Hindlimb muscle (tissue), 1 donor: ENCODE measurements around the gene SLC16A3. TPM values are rescaled to one million over a fixed set of nuclear protein-coding genes. Genes with fewer than 3 reads are reported as not detected.

Experiments used
- DNase-seq: peaks from one replicate; pipeline ENCODE4 v3.0.0-alpha.2; 2013
- polyA plus RNA-seq: library from polyadenylated mRNA; unstranded; fragments of 120-200 nt; gene quantifications from one replicate; pipeline ENCODE4 v1.2.1, GENCODE V29; 2013; ENCODE audit not compliant: insufficient read length

SLC16A3 gene
- polyA plus RNA-seq, 1 donor = 34.8 TPM

DNA sequence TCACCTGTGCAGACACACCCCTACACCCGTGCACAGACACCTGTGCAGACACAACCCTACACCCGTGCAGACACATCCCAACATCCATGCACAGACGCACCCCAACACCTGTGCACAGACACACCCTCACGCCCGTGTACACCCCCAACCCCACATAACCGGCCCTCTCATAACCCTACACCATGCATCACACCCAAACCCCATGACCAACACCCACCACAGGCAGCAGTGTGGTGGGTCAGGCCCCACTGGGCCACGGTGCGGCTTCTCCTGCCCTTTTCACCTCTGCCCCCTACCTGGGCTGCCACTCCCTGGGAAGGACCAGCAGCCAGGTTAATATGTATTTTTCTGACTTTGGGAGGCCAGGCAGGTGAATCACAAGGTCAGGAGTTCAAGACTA is 4.2 kb upstream of the SLC16A3 start:
- DNase-seq = no peak

DNA sequence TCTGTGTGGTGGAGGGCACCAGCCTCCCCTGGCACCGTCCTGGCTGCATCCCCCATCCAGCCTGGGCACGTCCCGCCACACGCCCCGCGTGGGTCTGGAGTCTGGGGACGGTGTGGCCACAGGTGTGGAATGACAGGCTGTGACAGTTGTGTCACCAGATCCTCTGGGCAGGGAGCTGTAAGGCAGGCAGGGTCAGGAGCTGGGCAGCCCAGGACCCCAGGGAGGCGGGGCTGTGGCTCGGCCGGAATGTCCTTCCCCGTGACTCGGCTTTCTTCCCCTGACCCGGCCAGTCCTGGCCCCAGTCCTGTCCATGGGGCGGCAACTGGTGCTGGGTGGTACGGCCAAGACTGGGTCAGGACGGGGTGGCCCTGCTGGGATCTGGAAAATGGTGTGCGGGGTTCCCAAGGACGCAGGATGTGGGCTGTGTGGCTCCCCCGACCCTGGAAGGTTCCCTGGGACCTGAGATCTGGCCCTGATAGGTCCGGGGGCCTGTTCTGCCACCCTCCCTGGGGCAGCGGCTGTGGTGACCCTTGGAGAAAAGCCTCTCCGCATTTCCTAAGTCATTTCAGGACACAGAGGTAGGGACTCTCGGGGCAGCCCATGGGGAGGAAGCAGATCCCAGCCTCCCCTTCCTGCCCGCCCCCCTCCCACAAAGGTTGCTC is 3.3 kb upstream of the SLC16A3 start:
- no peak for DNase-seq

DNA sequence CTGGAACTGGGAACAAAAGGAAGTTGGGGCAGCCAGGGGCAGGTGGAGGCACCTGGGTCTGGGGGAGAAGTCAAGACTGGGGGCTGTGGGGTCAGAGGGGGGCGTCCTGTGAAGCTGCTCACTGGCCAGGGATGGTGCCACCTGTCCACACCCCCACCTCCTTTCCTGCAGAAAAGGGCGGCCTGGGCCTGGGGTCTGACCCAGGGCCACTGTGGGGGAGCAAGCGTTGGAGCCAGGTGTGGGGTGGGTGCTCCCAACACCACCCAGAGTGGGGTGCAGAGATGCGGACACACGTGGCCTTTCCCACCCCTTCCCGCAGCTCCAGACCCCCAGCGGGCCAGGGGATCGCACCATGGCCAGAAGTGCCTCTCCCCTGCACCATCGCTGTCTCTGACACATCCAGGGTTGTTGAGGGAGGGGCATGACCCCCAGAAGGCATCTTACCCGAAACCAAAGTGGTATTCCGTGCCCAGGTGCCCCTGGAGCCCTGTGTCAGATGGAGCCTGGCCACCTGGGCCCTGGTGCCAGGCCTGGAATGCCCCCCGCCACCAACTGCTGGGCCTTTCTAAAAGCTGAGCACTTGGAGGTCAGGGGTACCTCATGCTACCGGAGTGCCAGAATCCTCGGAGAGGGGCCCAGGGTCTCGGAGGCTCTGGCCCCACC is 2.6 kb upstream of the SLC16A3 start:
- DNase-seq = no peak

DNA sequence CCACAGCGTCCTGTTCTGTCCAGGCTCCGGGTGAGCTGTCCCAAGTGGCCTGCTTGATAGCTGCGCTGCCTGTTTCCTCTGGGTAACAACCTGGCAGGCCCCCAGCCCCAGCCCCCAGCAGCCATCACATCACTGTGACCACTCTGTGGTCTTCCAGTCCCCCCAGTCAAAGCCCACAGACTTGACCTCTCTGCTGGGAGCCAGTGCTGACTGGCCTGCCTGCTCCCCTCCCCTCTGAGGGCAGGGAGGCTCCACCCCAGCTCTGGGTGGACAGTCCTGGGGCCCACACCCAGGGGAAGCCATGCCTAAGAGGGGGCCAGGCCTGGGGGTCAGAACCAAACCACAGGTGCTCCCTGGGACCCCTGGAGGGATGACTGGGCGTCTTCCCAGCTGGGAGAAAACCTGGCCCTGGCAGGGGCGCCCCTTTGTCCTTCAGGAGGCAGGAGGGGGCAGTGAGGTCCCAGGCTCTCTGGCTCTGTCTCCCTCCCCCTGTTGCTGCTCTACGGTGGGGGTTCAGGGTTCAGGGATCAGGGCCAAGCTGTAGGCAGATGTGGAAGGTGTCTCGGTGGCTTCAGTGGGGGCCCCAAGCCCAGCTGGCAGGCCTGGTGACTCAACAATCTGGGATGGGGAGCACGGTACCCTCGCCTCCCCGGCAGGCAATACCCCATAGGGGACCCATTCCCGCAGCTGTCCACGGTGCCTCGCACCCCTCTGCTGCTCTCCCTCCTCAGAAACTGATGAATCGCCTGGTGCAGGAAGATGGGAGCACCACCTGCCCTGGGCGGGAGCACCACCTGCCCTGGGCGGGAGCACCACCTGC is 1.8 kb upstream of the SLC16A3 start:
- DNase-seq = no peak

DNA sequence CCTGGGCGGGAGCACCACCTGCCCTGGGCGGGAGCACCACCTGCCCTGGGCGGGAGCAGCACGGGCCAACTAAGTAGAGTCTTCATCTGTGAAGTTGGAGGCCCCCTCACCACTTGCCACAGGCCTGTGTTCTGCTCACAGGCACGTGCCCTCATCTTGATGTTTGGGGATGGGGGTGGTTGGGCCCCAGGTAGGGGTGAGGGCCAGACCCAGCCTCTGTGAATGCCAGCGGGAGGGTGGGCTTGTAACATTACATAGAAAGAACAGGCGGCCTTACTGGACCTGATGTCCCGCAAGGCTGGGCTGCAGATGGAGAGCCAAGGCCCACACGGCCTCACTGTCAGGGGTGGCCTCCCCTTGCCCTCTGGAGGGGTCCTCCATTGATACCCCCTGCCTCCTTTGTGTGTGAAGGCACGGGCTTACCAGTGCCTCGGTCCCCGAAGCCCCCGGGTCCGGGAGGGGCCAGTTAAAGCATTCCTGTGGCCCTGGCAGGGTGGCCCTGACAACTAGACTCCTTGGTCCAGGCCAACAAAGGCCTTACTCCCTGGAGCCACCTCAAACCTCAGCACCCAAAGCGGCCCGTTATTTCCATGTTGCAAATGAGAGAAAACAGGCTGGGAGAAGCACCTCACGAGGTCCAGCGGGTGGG is 1.1 kb upstream of the SLC16A3 start:
- no peak for DNase-seq

DNA sequence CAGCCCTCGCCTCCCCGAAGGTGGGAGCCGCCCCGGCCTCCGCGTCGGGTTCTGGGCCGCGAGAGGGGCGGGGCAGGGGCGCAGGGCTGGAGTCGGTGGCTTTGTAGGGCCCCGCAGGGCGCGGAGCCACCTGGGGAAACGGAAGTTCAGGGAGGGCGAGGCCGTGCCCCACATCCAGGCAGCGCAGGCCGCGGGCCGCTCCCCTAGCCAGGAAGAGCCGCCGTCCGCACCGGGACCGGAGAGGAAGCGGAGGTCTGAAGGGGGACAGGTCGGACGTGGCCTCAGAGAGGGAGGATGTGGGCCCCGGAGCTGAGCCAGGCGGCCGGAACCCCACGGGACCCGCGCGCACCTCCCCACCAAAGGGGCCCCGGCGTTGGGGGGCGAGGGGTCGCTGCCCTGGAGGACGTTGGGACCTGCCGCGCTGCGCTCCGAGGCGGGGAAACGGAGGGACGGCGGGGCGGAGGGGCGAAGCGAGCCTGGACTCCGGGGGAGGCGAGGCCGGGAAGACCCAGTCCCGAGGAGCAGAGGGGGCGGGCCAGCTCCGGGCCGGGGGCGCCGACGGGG is 482 bp upstream of the SLC16A3 start:
- no peak for DNase-seq

DNA sequence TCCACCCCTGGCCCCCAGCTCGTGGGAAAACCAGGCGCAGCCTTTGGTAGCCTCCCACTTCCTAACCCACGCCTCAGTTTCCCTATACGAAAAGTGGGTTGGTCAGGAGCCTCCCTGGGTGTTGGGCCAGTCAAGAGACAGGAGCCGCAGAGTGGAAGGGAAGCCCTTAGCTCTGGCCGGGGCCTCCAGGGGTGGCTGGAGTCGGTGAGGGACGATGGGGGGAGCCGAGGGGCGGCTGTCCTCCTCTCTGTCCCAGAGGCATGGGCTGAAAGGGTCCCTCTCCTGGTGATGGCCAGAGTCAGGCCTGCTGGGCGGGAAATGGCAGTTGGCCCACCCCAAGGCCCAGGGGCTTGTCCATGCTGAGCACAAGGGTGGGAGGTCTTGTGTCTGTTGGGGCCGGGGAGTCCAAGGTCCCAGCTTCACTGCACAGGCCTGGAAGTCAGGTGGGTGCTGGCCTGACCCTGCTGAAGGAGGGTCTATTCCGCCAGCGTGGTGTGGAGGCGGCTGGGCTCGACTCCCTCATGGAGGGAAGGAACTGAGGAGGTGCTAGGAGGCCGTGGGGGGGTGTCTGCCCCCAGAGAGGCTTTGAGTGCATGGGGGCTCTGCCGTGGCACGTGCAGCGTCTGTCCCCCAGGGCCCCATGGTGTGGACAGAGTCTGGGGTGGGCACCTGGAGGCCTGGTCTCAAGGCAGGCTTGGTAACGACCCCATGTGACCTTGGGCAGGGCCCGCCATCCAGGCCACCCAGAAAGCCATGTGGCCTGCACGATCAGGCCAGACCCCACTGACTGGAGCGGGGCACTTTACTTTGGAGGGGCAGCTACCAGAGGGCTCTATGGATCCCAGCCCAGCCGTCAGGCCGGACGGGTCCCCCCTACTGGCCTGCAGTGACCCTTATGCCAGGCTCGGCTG is 1.1 kb downstream of the SLC16A3 start:
- no peak for DNase-seq

DNA sequence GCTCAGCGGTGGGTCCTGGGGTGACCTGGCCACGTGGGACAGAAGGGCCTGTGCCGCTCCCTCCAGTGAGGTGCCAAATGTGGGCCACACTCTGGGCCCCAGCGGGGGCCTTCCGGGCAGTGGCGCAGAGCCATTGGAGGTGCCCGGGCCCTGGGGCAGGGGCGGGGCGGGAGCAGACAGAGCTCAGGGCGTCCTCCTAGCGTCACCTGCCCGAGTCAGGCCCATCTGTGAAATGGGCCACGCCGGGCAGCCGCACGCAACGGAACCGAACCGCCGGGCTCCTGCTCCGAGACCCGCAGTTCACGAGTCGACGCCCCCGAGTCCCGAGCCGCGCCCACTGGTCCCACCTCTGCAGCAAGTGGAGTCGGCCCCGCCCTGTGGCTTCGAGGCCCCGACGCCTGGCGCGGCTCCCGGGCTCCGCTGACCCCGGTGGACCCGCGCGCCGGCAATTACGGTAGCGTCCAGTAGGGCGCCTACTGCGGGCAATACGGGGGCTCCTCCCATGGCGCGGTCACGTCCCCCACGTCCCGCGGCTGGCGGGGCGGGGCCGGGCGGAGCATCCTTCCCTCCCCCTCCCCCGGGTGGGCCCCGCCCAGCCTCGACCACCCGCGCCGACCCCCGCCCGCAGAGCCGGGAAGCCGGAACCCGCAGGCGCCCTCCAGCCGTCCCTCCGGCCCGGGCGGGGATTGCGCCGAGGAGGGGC is 1.9 kb downstream of the SLC16A3 start:
- DNase-seq = peak; percentile 75

DNA sequence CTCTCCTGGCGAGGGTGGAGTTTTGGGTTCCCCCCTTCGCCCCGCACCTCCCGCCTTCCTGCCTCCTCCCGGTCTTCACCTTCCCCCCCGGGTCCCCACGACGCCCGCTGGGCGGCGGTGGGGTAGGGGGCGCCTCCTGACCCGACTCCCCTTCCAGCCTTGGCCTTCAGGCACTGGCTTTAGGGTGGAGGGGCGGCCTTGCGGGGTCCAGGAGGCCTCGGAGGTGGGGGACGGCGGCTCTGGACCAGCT is 2.4 kb downstream of the SLC16A3 start:
- DNase-seq = no peak

DNA sequence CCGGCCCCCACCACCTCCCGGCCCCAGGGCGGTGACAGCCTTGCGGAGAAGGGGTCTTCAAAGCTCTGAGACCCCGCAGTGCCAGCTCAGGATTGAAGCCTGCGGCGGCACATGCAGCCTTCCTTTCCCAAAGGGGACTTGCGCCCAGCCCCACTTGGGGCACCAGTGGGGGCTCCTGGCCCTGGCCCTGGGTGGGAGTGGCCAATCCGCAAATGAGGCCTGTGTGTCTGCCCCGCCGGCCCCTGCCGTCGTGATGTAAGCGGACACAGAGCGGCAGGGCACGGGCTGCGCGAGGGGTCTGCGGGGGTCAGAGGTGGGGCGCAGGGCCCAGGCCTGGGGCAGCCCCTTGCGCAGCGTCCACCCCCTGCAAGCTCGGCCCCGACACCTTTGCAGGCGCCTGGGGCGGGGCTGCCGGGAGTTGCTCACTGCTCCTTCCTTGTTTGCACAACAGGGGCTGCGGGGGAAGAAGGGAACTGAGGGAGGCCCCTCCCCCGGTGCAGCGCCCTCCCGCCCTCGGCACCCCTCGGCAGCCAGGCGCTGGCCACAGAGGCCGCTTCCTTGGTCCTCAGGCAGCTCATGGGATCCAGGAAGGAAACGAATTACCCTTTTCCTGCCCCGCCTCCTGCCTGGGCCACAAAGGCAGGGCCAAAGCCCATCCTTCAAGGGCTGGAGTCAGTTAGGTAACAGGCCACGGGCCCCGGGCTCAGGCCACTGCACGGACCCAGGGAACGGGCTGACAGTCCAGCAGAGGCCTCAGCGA is 2.9 kb downstream of the SLC16A3 start:
- no peak for DNase-seq

DNA sequence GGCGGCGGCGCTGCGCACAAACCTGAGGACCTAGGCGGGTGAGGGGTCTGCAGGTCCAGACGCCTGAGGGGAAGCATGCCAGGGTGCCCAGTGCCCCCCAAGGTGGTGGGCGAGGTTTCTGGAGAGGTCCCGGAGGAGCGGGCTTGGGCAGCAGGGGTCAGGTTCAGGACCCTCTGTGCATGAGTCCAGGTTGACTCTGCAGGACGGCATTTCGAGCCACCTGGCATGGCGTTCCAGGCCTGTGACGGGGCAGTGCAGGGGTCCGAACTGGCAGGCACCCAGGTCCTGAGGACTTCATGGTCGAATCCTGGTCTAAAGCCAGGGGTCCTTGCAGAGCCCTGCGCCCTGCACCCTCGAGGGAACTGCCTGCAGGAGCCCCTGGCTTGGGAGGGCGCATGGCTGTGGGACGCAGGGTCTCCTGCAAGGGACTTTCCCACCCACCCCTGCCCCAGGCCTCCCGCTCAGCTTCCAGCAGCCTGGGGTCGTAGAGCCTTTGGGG is 3.5 kb downstream of the SLC16A3 start:
- no peak for DNase-seq

DNA sequence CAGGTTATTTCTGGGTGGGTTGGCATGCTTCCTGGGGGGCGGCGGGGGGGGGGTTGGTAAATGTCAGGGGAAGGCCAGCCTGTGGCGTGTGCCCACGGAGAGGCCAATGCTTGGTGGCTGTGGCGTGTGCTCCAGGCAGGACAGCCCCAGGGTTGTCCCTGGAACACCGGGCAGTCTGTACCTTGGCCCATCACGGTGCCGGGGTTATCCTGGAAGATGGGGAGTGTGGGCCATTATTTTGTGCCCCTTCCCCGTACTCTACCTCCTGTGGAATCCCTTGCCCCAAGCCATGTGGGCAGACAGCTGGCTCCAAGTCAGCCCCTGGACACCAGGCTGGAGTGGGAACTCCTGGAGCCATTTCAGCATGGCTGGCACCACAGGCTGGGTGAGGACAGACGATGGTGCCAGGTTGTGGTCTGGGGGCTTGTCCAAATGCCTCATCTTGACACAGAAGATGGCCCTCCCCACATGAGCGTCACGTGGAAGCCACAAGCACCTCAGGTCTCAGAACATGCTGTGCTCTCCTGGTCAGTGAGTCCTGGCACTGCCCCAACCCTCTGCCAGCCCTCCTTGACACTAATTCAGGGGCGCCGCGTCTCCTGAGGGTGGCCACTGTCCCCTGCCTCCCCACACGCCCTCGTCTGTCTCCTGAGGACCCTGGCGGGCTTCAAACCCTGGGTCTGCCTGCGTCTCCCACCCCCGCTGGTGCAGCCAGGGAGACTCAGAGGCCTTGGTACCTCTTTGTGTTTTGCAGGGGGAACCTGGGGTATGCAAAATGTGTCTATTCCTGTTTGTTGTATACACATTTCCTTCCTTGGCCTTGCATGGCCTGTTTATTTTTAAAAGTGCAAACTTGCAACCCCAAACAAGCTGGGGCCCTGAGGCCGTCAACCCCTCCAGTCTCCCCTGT is 4.3 kb downstream of the SLC16A3 start:
- no peak for DNase-seq

DNA sequence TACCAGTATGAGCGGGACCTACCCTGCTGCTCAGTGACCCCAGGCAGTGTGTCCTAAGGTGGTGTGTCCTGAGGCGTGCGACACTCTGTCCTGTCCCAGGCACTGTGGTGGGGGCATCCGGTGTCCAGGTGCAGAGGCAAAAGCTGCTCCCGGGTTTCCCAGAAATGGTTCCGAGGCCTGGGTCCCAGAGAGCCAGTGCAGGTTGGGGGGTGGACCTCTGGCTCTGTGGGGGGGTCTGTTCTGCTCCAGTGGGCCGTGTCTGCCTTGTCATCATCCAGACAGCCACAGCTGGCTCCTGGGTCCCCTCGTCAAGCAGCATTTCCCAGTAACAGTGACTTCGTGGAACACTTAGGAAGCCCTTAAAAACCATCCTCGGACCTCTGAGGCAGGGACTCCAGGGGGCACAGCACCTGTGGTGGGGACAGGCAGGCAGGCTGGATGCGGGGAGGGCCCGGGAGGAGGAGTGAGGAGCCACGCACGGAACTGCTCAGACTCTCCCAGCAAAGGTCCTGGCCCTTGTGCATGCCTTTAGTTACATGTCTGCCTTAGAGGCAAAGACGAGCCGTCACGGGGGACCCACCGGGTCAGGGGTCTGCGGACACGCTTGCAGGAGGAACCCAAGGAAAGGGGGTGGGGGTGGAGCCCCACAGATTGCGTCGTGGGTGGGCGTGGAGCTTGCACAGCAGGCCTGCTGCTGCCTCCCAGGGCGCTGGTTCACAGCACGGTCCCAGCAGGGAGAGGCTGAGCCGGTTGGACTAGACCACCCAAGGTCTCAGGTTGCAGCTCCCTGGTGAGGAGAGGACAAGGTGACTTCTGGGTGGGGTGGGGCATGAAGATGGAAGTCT is 5.6 kb downstream of the SLC16A3 start:
- no peak for DNase-seq

DNA sequence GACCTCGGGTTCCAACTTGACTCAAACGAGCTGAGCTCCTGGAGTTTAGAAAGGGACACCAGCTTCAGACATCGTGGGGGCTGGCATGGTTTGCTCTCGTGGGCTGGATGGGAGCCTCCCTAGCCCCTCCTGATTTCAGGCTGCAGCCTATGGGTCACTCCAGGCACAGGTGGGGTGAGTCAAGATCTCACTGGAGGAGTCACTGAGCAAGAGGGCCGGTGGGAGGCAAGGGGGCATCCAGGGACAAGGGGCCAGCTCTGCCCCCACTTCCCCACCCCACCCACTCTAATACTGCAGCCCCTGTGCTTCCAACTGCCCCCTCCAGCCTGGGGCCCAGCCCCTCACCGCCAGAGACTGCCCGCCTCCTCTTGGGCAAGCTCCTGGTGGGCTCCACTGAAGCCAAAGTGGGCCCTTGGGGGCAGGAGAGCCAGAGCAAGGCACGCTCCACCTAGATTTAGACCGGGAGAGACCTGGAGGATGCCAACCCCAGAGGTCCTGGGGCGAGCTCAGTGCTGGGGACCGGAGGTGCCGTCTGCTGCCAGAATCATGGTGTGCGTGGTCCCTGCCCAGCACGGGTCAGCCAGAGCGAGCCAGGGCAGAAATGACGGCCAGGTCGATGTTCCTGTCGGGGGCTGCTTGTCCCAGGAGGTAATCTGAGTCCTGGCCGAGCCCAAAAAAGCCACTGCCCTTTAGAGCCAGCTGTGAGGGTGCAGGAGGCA is 6.4 kb downstream of the SLC16A3 start:
- no peak for DNase-seq

DNA sequence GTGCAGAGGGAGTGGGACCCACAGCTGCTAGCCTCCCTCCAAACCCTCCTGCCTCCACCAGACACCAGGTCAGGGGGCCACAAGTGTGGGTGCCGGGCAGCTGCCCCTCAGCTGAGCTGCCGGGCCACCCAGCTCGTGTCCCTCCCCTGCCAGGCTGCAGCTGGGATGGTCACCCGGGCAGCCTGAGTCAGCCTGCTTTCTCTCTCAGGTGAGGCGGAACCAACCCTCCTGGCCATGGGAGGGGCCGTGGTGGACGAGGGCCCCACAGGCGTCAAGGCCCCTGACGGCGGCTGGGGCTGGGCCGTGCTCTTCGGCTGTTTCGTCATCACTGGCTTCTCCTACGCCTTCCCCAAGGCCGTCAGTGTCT is 6.9 kb downstream of the SLC16A3 start:
- no peak for DNase-seq

DNA sequence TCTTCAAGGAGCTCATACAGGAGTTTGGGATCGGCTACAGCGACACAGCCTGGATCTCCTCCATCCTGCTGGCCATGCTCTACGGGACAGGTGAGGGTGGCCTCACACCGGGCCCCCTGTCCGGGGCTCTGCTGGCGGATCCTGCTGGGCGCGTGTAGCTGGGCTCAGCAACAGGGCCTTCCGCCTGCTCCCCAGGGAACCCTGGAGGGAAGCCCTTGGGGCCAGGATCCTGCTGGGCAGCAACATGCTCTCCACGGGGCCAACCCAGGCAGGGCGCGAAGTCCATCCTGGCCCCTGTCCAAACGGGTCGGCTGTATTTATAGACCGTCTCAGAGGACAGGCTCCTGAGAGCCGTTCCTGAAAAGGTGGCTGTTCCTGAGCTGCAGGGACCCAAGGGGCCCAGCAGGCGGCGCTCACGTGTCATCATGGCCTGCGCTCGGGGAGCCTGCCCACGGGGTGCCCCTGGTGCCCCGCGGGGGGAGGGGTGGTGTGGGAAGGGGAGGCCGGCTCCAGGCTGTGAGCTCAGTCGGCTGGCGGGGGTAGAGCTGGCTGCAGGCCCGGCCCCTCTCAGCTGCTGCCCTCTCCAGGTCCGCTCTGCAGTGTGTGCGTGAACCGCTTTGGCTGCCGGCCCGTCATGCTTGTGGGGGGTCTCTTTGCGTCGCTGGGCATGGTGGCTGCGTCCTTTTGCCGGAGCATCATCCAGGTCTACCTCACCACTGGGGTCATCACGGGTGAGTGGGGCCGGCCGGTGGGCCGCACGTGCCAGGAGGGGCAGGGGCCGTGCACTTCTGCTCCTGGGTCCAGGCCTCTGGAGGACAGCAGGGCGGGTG is 7.5 kb downstream of the SLC16A3 start:
- DNase-seq = no peak
